Naive thymus-derived CD4-positive, alpha-beta T cell (primary cell): ENCODE measurements around the gene TEX264. TPM values are rescaled to one million over a fixed set of nuclear protein-coding genes. Genes with fewer than 3 reads are reported as not detected.

Experiments
- ATAC-seq: fragments of 150-1000 bp; cut with Tn5 transposase; 2 replicates; pipeline ENCODE4 v1.10.0; 2021; ENCODE audit warnings: mild to moderate bottlenecking, moderate library complexity
- CTCF ChIA-PET: fragments of 350-600 bp; sonication (Branson Sonifier 250); formaldehyde crosslinking; loops from one replicate; lab custom pipeline; 2021; ENCODE audit warnings: antibody characterized with exemption; lab: Charles Lee
- POLR2A ChIA-PET: fragments of 350-600 bp; sonication (Branson Sonifier 250); formaldehyde crosslinking; loops from one replicate; lab custom pipeline; 2021; ENCODE audit warnings: antibody characterized with exemption, inconsistent platforms; lab: Charles Lee
- DNase-seq, 9 donors: peaks; one replicate each; pipeline versions ENCODE4 v3.0.0 to v3.0.0-alpha.2; 2020 to 2022; ENCODE audit warnings: mixed read lengths in 1 of 9
- H3K27ac ChIP-seq: one replicate; pipeline ENCODE4 v1.7.0; 2013; ENCODE audit warnings: mild to moderate bottlenecking, low read depth, low read length, moderate library complexity
- H3K27me3 ChIP-seq, 2 donors: one replicate each; pipeline ENCODE4 v1.7.0; 2013; ENCODE audit warnings: low read length in 2 of 2, mild to moderate bottlenecking in 2 of 2, moderate library complexity in 2 of 2; ENCODE audit not compliant: control insufficient read depth in 2 of 2, insufficient read depth in 2 of 2
- H3K36me3 ChIP-seq, 3 experiments: 1 replicate in 2 of 3; 2 replicates in 1 of 3; pipeline ENCODE4 v1.7.0; 2013; ENCODE audit warnings: low read length in 3 of 3, mild to moderate bottlenecking in 3 of 3, moderate library complexity in 1 of 3; ENCODE audit not compliant: insufficient read depth in 3 of 3, control insufficient read depth in 2 of 3
- H3K4me1 ChIP-seq, 2 donors: one replicate each; pipeline ENCODE4 v1.7.0; 2013; ENCODE audit warnings: low read length in 2 of 2, mild to moderate bottlenecking in 2 of 2, moderate library complexity in 1 of 2; ENCODE audit not compliant: control insufficient read depth in 2 of 2, insufficient read depth in 2 of 2
- H3K4me3 ChIP-seq: 2 replicates; pipeline ENCODE4 v1.7.0; 2013; ENCODE audit warnings: mild to moderate bottlenecking, low read length
- H3K9me3 ChIP-seq, 3 experiments: 1 replicate in 2 of 3; 2 replicates in 1 of 3; pipeline ENCODE4 v1.7.0; 2013; ENCODE audit warnings: low read length in 3 of 3; ENCODE audit not compliant: control insufficient read depth in 2 of 3
- H3K27ac Mint-ChIP-seq, 9 donors: one replicate each; pipeline ENCODE4 v1.8.0; 2020 to 2022; ENCODE audit warnings: mixed read lengths in 9 of 9, mild to moderate bottlenecking in 8 of 9, moderate library complexity in 5 of 9, inconsistent platforms in 2 of 9
- H3K27me3 Mint-ChIP-seq, 5 donors: one replicate each; pipeline ENCODE4 v1.8.0; 2021 to 2022; ENCODE audit warnings: mixed read lengths in 5 of 5, mild to moderate bottlenecking in 1 of 5
- H3K36me3 Mint-ChIP-seq, 5 donors: one replicate each; pipeline ENCODE4 v1.8.0; 2020 to 2022; ENCODE audit warnings: mixed read lengths in 5 of 5, mild to moderate bottlenecking in 3 of 5, inconsistent platforms in 1 of 5
- H3K4me1 Mint-ChIP-seq, 7 donors: one replicate each; pipeline ENCODE4 v1.8.0; 2020 to 2022; ENCODE audit warnings: mixed read lengths in 7 of 7, mild to moderate bottlenecking in 3 of 7, inconsistent platforms in 1 of 7
- H3K4me3 Mint-ChIP-seq, 10 donors: one replicate each; pipeline ENCODE4 v1.8.0; 2020 to 2022; ENCODE audit warnings: mild to moderate bottlenecking in 10 of 10, mixed read lengths in 10 of 10, moderate library complexity in 6 of 10, inconsistent platforms in 2 of 10
- H3K9me3 Mint-ChIP-seq, 11 donors: one replicate each; pipeline ENCODE4 v1.8.0; 2020 to 2022; ENCODE audit warnings: mixed read lengths in 11 of 11, mild to moderate bottlenecking in 4 of 11, inconsistent platforms in 1 of 11, moderate library complexity in 1 of 11
- intact Hi-C, 2 donors: fragments of 100-400 bp; cut with micrococcal nuclease; formaldehyde crosslinking; loops; one replicate each; pipeline ENCODE4 v1.15.1; 2023
- polyA plus RNA-seq, 2 donors: library from polyadenylated mRNA; unstranded; fragments of 300-500 nt; fragmentation: Illumina TruSeq; gene quantifications; one replicate each; pipeline ENCODE4 v1.2.3, GENCODE V29; 2021
- total RNA-seq, 6 experiments: library from RNA in 5 of 6; stranded (reverse) in 5 of 6; gene quantifications; 1 replicate in 5 of 6; 2 replicates in 1 of 6; pipeline ENCODE4 v1.2.3 and lab custom pipeline; 2021 to 2026

Gene TEX264
- total and polyA plus RNA-seq, 7 experiments from 2014 or later: 34.4 to 115 (median 44.2) TPM

- Histone ChIP-seq H3K27ac (no peak within 1 kb of the TSS), H3K36me3 (peaks cover 0 to 31% (median 0%) of the 10 kb centered on the region in 3 experiments), H3K4me1 (no peaks in the 10 kb centered on the region), H3K9me3 (no peaks in the 10 kb centered on the region), H3K27me3 (no peaks in the 10 kb centered on the region), H3K4me3 (no peak within 1 kb of the TSS)
- ATAC-seq (peak; percentile 30), DNase-seq (peak in 7 of 9 donors; percentile 0 to 43 (median 30))
- Mint-ChIP-seq H3K27ac (peak within 1 kb of the TSS in 3 of 9 donors; percentile 2 to 46 (median 37)), H3K4me1 (peaks cover 10 to 45% (median 30%) of the 10 kb centered on the region in 7 donors), H3K9me3 (no peaks in the 10 kb centered on the region), H3K36me3 (peaks cover 0 to 4% (median 0%) of the 10 kb centered on the region in 5 donors), H3K27me3 (peaks cover 0 to 11% (median 0%) of the 10 kb centered on the region in 5 donors), H3K4me3 (peak within 1 kb of the TSS in 4 of 10 donors; percentile 18 to 74 (median 38))
- CTCF ChIA-PET: interaction anchor here (1.0 kb wide), 1 partner anchor 17 kb away, joined by 7 read pairs; no protein-coding TSS in a partner anchor
- intact Hi-C loops: no loop called here
- POLR2A ChIA-PET: no interaction called here
Observed at GRCh38 chr3:51706788-51707731, 36.0 kb downstream of the TEX264 start, which contains the start of gene GRM2. TSS of gene GRM2 (plus strand) at chr3:51707068. CDS start at chr3:51708984, 1,916 bp downstream.

- no peak overlapping the region for H3K27ac ChIP-seq
- no peak for DNase-seq
- peak overlapping the region in 3 of 9 donors; percentile 5 to 58 (median 51) for H3K27ac Mint-ChIP-seq
Observed at GRCh38 chr3:51708216-51708845, 37.3 kb downstream of the TEX264 start.

GRCh38 chr3:51709004-51709420, 38.0 kb downstream of the TEX264 start:
- H3K9me3 Mint-ChIP-seq: no peaks in the 10 kb centered on the region
- H3K27me3 Mint-ChIP-seq: peaks cover 0 to 11% (median 0%) of the 10 kb centered on the region in 5 donors
- H3K27ac Mint-ChIP-seq: peak overlapping the region in 1 of 9 donors; percentile 5
- no peaks in the 10 kb centered on the region for H3K4me1 ChIP-seq
- ChIA-PET CTCF (no interaction called here), POLR2A (no interaction called here)
- no peaks in the 10 kb centered on the region for H3K27me3 ChIP-seq
- intact Hi-C loops: no loop called here
- H3K27ac ChIP-seq: no peak overlapping the region
- no peaks in the 10 kb centered on the region for H3K9me3 ChIP-seq
- H3K4me3 ChIP-seq: no peak overlapping the region
- no peak for ATAC-seq
- H3K36me3 Mint-ChIP-seq: peaks cover 0 to 12% (median 0%) of the 10 kb centered on the region in 5 donors
- peaks cover 0 to 11% (median 0%) of the 10 kb centered on the region in 3 experiments for H3K36me3 ChIP-seq
- H3K4me1 Mint-ChIP-seq: peaks cover 11 to 45% (median 30%) of the 10 kb centered on the region in 7 donors
- no peak overlapping the region for H3K4me3 Mint-ChIP-seq
- peak in 1 of 9 donors; percentile 2 for DNase-seq

More at GRCh38 chr3:51708216-51708845, 37.3 kb downstream of the TEX264 start:
- Histone ChIP-seq H3K36me3 (peaks cover 0 to 18% (median 0%) of the 10 kb centered on the region in 3 experiments), H3K4me1 (no peaks in the 10 kb centered on the region), H3K9me3 (no peaks in the 10 kb centered on the region), H3K27me3 (no peaks in the 10 kb centered on the region), H3K4me3 (no peak overlapping the region)
- H3K9me3 Mint-ChIP-seq: no peaks in the 10 kb centered on the region
- H3K4me1 Mint-ChIP-seq: peaks cover 10 to 45% (median 30%) of the 10 kb centered on the region in 7 donors
- H3K27me3 Mint-ChIP-seq: peaks cover 0 to 11% (median 0%) of the 10 kb centered on the region in 5 donors
- ChIA-PET CTCF (interaction anchor here (1.0 kb wide), 1 partner anchor 18 kb away, joined by 7 read pairs; no protein-coding TSS in a partner anchor), POLR2A (no interaction called here)
- peaks cover 0 to 5% (median 0%) of the 10 kb centered on the region in 5 donors for H3K36me3 Mint-ChIP-seq
- peak overlapping the region in 1 of 10 donors; percentile 47 for H3K4me3 Mint-ChIP-seq
- intact Hi-C loops: no loop called here
- ATAC-seq: no peak

- Histone ChIP-seq H3K4me3 (no peak overlapping the region), H3K36me3 (peaks cover 0 to 5% (median 0%) of the 10 kb centered on the region in 3 experiments), H3K9me3 (no peaks in the 10 kb centered on the region), H3K27ac (no peak overlapping the region), H3K4me1 (no peaks in the 10 kb centered on the region), H3K27me3 (no peaks in the 10 kb centered on the region)
- H3K9me3 Mint-ChIP-seq: no peaks in the 10 kb centered on the region
- POLR2A ChIA-PET: no interaction called here
- no peak for ATAC-seq
- H3K27ac Mint-ChIP-seq: peak overlapping the region in 5 of 9 donors; percentile 13 to 79 (median 51)
- CTCF ChIA-PET: no interaction called here
- DNase-seq: no peak
- peaks cover 0 to 11% (median 0%) of the 10 kb centered on the region in 5 donors for H3K27me3 Mint-ChIP-seq
- H3K4me3 Mint-ChIP-seq: peak overlapping the region in 3 of 10 donors; percentile 10 to 55 (median 27)
- peaks cover 11 to 39% (median 30%) of the 10 kb centered on the region in 7 donors for H3K4me1 Mint-ChIP-seq
- H3K36me3 Mint-ChIP-seq: peaks cover 0 to 16% (median 0%) of the 10 kb centered on the region in 5 donors
- intact Hi-C loops: loop anchor here in 1 of 2 donors (10.0 kb wide), 1 partner anchor 435 kb away; no protein-coding TSS in a partner anchor
Observed at GRCh38 chr3:51709675-51710074, 38.6 kb downstream of the TEX264 start.

- Histone ChIP-seq H3K9me3 (no peaks in the 10 kb centered on the region), H3K4me3 (no peak overlapping the region), H3K36me3 (no peaks in the 10 kb centered on the region), H3K27ac (no peak overlapping the region), H3K4me1 (no peaks in the 10 kb centered on the region), H3K27me3 (no peaks in the 10 kb centered on the region)
- ATAC-seq (no peak), DNase-seq (peak in 1 of 9 donors; percentile 22)
- H3K36me3 Mint-ChIP-seq: peaks cover 0 to 21% (median 3%) of the 10 kb centered on the region in 5 donors
- ChIA-PET CTCF (no interaction called here), POLR2A (no interaction called here)
- intact Hi-C loops: loop anchor here in 1 of 2 donors (10.0 kb wide), 1 partner anchor 434 kb away; no protein-coding TSS in a partner anchor
- H3K9me3 Mint-ChIP-seq: no peaks in the 10 kb centered on the region
- H3K27me3 Mint-ChIP-seq: peaks cover 0 to 11% (median 0%) of the 10 kb centered on the region in 5 donors
- H3K27ac Mint-ChIP-seq: peak overlapping the region in 2 of 9 donors; percentile 13 to 49
- no peak overlapping the region for H3K4me3 Mint-ChIP-seq
- H3K4me1 Mint-ChIP-seq: peaks cover 9 to 33% (median 24%) of the 10 kb centered on the region in 7 donors
Observed at GRCh38 chr3:51710631-51711351, 39.7 kb downstream of the TEX264 start.
